ENCODE measurements around the gene KLHL3. TPM values are rescaled to one million over a fixed set of nuclear protein-coding genes. Genes with fewer than 3 reads are reported as not detected.

The KLHL3 gene
- total RNA-seq, 2 donors from 2014 or later = 4.4 to 6.3 TPM

DNA sequence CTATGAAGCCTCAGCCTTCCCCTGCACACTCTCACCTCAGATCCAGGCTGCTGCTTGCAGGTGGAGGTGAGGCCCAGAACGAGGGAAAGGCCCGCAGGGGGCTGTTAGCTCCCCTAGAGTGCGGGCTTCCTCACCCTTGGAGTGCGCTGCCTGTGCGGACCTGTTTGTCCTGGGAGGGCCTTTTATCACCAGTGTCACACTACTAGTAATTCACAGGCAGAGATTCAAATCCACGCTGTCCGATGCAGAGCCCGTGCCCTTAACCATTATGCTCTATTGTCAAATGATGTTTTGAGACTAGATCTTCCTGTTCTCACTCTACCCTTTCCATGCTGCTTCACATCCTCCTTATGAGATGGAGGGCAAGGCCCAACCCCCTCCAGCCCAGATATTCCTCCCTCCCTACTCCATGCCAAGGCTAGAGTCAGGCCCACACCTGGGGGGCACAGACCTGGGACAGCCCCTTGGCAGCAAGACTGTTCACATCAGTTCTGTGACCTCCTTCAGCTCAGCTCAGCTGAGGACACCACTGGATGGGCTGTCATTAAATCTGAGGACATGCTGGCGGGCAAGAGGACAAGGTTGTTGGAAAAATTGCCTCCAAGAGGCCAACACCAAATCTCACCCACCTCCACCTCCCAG is 124.0 kb downstream of the KLHL3 start:
- no peak overlapping the region for H3K9ac ChIP-seq (ENCODE audit: low read depth in 2 of 2, low read length in 2 of 2)
- TF ChIP-seq, protein P1, sequence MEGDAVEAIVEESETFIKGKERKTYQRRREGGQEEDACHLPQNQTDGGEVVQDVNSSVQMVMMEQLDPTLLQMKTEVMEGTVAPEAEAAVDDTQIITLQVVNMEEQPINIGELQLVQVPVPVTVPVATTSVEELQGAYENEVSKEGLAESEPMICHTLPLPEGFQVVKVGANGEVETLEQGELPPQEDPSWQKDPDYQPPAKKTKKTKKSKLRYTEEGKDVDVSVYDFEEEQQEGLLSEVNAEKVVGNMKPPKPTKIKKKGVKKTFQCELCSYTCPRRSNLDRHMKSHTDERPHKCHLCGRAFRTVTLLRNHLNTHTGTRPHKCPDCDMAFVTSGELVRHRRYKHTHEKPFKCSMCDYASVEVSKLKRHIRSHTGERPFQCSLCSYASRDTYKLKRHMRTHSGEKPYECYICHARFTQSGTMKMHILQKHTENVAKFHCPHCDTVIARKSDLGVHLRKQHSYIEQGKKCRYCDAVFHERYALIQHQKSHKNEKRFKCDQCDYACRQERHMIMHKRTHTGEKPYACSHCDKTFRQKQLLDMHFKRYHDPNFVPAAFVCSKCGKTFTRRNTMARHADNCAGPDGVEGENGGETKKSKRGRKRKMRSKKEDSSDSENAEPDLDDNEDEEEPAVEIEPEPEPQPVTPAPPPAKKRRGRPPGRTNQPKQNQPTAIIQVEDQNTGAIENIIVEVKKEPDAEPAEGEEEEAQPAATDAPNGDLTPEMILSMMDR (IDR thresholded peaks at IDR 0.05) = no peak
- no peaks in the 10 kb centered on the region for H3K9me3 ChIP-seq
- intact Hi-C loops (cut with DNase I) = no loop called here
- H3K4me1 ChIP-seq = no peaks in the 10 kb centered on the region
- no peaks in the 10 kb centered on the region for H3K36me3 ChIP-seq
- no peak overlapping the region for H3K27ac ChIP-seq
- no peaks in the 10 kb centered on the region for H3K27me3 ChIP-seq
- H3K4me3 ChIP-seq = no peak overlapping the region
- no peak for DNase-seq

DNA sequence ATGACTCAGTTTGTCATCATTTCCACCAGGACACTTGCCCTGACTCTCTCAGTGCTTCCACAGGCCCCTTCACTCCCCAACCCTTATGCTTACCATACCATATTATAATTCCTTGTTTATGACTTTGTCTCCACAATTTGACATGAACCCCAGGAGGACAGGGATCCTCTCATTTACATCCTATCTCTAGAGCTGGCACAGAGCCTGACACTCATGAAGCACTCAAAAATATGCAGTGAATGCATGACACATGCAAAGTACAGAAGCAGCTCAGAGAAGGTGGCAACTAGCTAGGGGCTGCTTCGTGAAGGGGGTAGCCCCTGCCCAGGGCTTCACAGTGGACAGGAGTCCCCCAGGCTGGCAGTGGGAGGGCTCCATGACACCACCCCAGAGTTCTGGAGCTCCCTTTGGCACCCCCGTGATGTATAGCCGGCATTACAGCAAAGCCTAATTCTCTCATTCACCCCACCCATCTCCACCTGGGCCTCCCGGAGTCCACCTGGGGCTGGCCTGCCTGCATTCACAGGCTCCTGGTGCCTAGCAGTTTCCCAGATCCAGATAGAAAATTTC is 124.8 kb downstream of the KLHL3 start:
- no peaks in the 10 kb centered on the region for H3K27me3 ChIP-seq
- no peaks in the 10 kb centered on the region for H3K36me3 ChIP-seq
- intact Hi-C loops (cut with DNase I) = no loop called here
- no peak overlapping the region for H3K27ac ChIP-seq
- DNase-seq = no peak
- no peaks in the 10 kb centered on the region for H3K4me1 ChIP-seq
- TF ChIP-seq, protein P1 (IDR thresholded peaks at IDR 0.05) = no peak
- H3K4me3 ChIP-seq = no peak overlapping the region
- no peaks in the 10 kb centered on the region for H3K9me3 ChIP-seq
- no peak overlapping the region for H3K9ac ChIP-seq (ENCODE audit: low read depth in 2 of 2, low read length in 2 of 2)

DNA sequence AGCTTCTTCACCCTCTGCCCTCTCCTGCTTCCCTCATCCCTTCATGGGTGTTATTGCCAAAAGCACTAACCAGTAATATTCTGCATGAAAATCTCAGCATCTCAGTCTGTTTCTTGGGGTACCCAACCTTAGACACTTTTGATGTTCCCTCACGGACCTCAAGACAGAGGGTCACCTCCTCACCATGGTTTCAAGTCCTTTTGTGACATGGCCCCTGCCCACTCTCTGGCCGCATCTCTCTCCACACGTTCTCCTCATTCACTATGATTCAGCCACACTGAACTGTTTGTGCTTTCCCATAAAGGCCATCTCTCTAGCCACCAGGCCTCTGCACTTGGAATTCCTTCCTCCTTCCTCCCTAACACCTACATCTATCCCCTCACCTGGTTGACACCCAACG is 125.3 kb downstream of the KLHL3 start:
- Histone ChIP-seq H3K4me3 (no peak overlapping the region), H3K9ac (ENCODE audit: low read depth in 2 of 2, low read length in 2 of 2) (no peak overlapping the region), H3K27me3 (no peaks in the 10 kb centered on the region), H3K27ac (no peak overlapping the region), H3K36me3 (no peaks in the 10 kb centered on the region), H3K4me1 (no peaks in the 10 kb centered on the region), H3K9me3 (no peaks in the 10 kb centered on the region)
- TF ChIP-seq, protein P1 (IDR thresholded peaks at IDR 0.05) = no peak
- DNase-seq = no peak
- intact Hi-C loops (cut with DNase I) = no loop called here

DNA sequence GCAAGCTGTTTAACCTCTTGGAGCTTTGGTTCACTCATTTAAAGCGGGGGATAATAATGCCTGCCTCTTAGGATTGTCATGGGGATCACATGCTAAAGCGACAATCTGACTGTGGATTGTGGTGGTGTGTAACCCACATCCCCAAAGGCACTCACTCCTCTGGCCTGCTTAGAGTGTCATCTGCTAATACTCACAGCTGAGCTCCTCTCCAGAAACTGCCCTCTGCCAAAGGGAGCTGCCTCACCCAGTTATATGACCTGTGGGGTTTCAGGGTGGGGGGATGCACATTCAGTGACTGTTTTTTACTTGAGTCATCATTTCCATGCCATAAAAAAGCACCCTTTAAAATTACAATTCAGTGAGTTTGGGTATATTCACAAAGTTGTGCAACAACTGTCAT is 126.8 kb downstream of the KLHL3 start:
- no peaks in the 10 kb centered on the region for H3K27me3 ChIP-seq
- H3K9ac ChIP-seq (ENCODE audit: low read depth in 2 of 2, low read length in 2 of 2) = no peak overlapping the region
- H3K4me1 ChIP-seq = no peaks in the 10 kb centered on the region
- intact Hi-C loops (cut with DNase I) = no loop called here
- no peaks in the 10 kb centered on the region for H3K36me3 ChIP-seq
- H3K27ac ChIP-seq = no peak overlapping the region
- no peak overlapping the region for H3K4me3 ChIP-seq
- no peak for DNase-seq
- TF ChIP-seq, protein P1 (IDR thresholded peaks at IDR 0.05) = no peak
- H3K9me3 ChIP-seq = no peaks in the 10 kb centered on the region

DNA sequence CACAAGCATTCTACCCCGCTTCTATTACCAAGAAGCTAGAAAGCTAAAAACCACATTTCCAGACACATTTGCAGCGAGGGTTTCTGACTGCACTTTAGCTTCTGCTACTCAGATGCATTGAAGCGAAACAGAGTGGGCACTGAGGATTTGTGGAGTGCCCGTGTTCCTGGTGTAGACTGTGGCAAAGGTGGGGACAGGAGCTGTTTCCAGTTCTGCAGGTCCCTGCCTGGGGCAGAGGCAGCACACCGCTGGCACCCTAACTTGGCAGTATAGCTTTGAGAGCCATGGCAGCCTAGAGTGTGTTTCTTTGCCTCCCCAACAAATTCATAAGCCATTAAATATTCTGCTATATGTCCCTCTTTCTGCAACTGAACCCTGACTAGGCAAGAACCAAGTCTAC is 128.1 kb downstream of the KLHL3 start:
- no peaks in the 10 kb centered on the region for H3K4me1 ChIP-seq
- no peak overlapping the region for H3K9ac ChIP-seq (ENCODE audit: low read depth in 2 of 2, low read length in 2 of 2)
- intact Hi-C loops (cut with DNase I) = no loop called here
- H3K27ac ChIP-seq = no peak overlapping the region
- TF ChIP-seq, protein P1 (IDR thresholded peaks at IDR 0.05) = no peak
- no peaks in the 10 kb centered on the region for H3K9me3 ChIP-seq
- no peaks in the 10 kb centered on the region for H3K36me3 ChIP-seq
- no peaks in the 10 kb centered on the region for H3K27me3 ChIP-seq
- DNase-seq = no peak
- no peak overlapping the region for H3K4me3 ChIP-seq

Measured in colonic mucosa (tissue), 4 donors.